T47D (cell line): ENCODE data around the gene LDB3.

Experiments
- DNase-seq, 2 experiments: peaks; one replicate each; pipeline versions ENCODE4 v3.0.0 to v3.0.0-alpha.2; 2011 to 2012; ENCODE audit warnings: low read depth in 1 of 2, low spot score in 1 of 2
- JUND ChIP-seq: IDR thresholded peaks from 2 replicates; pipeline ENCODE4 v1.6.1; 2012; ENCODE audit warnings: low read depth
- in situ Hi-C: cut with HindIII; loops from 2 replicates; pipeline ENCODE4 v1.10.0; 2016; ENCODE audit warnings: low sequenced_read_pairs, low pct_unique_long_range_greater_than_20kb

Gene LDB3

GRCh38 chr10:86710987-86711512 lies 42.7 kb downstream of the LDB3 start:
- in situ Hi-C loops = no loop called here
- TF ChIP-seq JUND = no peak
- peak; percentile 94 to 95 for DNase-seq

DNA sequence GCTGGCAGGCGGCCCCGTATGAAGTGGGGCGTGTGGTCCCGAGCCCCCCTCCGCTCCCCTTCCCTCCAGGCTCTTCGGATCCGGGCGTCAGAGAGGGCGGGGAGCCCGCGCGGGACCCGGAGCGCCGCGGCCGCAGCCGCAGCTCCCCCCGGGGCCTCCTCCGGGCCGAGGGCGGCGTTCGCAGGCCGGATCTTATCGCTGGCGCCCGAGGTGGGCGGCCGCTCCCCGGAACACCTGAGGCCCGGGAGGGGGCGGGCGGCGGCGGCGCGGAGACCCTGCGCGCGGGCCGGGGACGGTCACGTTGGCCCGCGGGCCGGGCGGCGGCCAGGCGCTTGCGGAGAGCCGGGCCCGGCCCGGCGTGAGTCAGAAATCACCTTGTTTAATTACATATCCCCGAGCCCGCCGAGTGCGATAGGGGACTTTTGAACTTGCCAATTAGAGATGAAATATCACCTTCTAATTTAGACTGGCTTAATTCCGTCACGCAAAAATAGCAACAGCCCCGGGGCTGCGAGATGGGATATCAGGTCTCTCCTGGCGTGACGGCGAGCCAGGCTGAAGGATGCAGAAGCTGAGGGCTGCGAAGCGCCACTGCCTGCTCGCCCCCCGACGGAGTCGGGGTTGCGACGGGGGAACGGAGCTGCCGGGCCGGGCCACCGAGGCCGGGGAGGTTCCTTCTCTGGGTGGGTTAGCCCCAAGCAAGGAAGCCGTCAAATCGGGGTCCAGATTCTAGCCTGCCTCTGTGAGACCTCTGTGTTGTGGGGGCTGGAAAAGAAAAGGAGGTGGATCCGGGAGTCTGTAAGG lies 43.4 kb downstream of the LDB3 start:
- in situ Hi-C loops = no loop called here
- peak; percentile 43 to 79 for DNase-seq
- no peak for TF ChIP-seq JUND

GRCh38 chr10:86712317-86712707 lies 44.0 kb downstream of the LDB3 start:
- no peak for DNase-seq
- in situ Hi-C loops = no loop called here
- no peak for TF ChIP-seq JUND

DNA sequence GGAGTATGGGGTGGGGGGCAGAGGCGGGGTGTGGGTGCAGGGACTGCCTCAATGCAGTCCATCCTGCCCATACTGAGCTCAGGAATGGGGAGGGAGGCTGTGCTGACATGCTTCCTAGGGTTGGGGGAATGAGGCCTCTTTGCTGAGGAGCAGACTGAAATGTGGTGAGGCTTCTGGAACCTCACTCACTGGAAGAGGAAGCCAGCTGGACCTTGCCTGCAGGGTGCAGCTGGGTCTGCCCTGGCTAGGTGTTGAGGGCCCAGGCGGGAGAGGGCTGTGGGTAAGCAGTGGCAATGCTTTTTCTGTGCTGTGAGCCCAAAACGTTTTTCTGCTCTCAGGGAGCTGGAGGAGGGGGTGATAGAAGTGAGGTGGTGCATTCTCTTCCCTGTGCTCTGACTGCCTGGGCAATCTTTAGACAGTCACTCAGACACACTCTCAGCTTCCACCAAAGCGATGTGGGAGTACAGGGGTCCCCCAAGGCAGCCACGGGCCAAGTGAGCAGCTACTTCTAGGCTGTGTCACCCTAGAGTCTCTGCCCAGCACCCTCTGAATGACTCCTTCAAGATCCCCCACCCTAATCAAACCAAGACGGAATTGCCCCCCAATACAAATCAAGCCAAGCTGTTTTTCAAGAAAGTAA lies 47.0 kb downstream of the LDB3 start:
- DNase-seq = no peak
- in situ Hi-C loops = no loop called here
- TF ChIP-seq JUND = no peak

GRCh38 chr10:86715836-86716235 lies 47.5 kb downstream of the LDB3 start:
- in situ Hi-C loops = no loop called here
- peak in 1 of 2 experiments; percentile 47 for DNase-seq
- TF ChIP-seq JUND = no peak

GRCh38 chr10:86716466-86716865 lies 48.2 kb downstream of the LDB3 start:
- TF ChIP-seq JUND = no peak
- DNase-seq = no peak
- in situ Hi-C loops = no loop called here

DNA sequence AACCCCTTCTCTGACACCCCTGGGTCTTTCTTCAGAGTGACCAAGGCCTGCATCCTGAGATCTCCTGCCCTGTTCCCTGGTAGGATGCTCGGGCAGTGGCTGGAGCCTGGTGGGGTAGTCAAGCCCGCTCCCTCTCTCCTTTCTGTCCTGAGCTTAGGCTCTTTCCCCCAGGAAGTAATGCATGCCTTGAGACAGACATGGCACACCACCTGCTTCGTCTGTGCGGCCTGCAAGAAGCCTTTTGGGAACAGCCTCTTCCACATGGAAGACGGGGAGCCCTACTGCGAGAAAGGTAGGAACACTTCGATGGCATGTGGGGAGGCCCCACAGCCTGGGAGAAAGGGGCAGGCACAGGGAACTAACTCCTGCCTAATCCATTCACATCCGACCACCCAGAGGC lies 50.2 kb downstream of the LDB3 start:
- TF ChIP-seq JUND = no peak
- in situ Hi-C loops = no loop called here
- no peak for DNase-seq

DNA sequence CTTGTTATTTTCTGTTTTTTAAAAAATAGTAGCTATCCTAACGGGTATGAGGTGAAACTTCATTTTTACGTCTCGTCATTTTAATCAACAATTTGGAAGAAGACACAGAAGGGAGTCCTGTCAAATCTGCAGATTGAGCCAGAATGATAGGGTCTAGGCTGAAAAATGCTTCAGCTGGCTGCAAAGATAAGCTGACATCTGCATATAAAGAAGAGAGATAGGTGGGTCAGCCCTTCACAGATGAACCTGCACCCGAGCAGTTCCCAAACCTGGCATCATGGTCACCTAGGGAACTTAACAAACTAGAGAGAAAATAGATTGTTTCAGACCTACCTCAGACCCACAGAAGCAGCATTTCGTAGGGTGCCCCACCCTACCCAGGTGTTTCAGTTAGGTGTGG lies 52.9 kb downstream of the LDB3 start:
- no peak for DNase-seq
- TF ChIP-seq JUND = no peak
- in situ Hi-C loops = no loop called here

- DNase-seq = no peak
- in situ Hi-C loops = no loop called here
- TF ChIP-seq JUND = no peak
Observed at GRCh38 chr10:86723009-86723408, 54.7 kb downstream of the LDB3 start.

- no peak for DNase-seq
- in situ Hi-C loops = no loop called here
- TF ChIP-seq JUND = no peak
Observed at GRCh38 chr10:86724445-86724844, 56.1 kb downstream of the LDB3 start.

- no peak for TF ChIP-seq JUND
- in situ Hi-C loops = no loop called here
- DNase-seq = no peak
Observed at GRCh38 chr10:86725980-86726676, 57.8 kb downstream of the LDB3 start.

DNA sequence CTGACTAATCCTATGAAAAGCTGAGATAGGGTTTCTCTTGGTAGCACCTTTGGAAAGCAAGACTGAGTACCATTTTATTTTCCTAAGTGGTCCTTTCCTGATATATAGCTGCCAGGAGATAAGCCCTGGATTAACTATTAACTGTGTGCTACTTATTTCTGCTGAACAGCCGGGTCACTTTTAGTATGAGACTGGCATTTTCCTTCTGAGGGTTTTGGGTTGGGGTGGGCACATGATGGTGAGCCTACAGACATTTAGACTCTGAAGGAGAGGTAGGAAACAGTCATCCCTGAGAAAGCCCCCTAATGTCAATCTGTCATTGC lies 58.3 kb downstream of the LDB3 start:
- TF ChIP-seq JUND = no peak
- in situ Hi-C loops = no loop called here
- DNase-seq = no peak

DNA sequence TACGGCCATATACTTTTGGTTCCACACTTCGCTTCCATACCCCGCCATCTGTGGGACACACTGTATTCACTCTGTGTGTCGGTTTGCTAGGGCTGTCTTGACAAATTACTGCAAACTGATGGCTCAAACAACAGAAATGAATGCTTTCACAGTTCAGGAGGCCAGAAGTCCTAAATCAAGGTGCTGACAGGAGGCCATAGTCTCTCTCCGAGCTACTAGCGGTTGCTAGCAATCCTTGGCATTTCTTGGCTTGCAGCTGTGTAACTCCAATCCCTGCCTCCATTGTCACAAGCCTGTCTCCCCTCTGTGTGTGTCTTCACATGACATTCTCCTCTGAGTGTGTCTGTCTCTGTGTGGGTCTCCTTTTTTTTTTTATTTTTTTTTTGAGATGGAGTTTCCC lies 59.2 kb downstream of the LDB3 start:
- no peak for TF ChIP-seq JUND
- in situ Hi-C loops = no loop called here
- no peak for DNase-seq
